Liver (tissue), 9 donors: ENCODE data around the gene TLL2. TPM values are rescaled to one million over a fixed set of nuclear protein-coding genes. Genes with fewer than 3 reads are reported as not detected.

Source experiments
- DNase-seq: peaks from one replicate; pipeline ENCODE4 v3.0.0-alpha.2; 2017; ENCODE audit warnings: low spot score
- H3K27ac ChIP-seq, 2 donors: one replicate each; pipeline ENCODE4 v1.7.0; 2013; ENCODE audit warnings: inconsistent platforms in 2 of 2, low read length in 2 of 2, control low read depth in 1 of 2, low read depth in 1 of 2, mild to moderate bottlenecking in 1 of 2
- H3K27me3 ChIP-seq, 4 donors: one replicate each; pipeline versions ENCODE4 v1.6.1 to v1.7.0; 2013; ENCODE audit warnings: low read length in 3 of 4, inconsistent platforms in 1 of 4, mild to moderate bottlenecking in 1 of 4, moderate library complexity in 1 of 4; ENCODE audit not compliant: control insufficient read depth in 4 of 4, insufficient read depth in 4 of 4
- H3K36me3 ChIP-seq, 4 donors: one replicate each; pipeline versions ENCODE4 v1.6.1 to v1.7.0; 2013; ENCODE audit warnings: low read length in 3 of 4, mild to moderate bottlenecking in 3 of 4, low read depth in 1 of 4, moderate library complexity in 1 of 4; ENCODE audit not compliant: control insufficient read depth in 4 of 4, insufficient read depth in 3 of 4
- H3K4me1 ChIP-seq, 4 donors: one replicate each; pipeline versions ENCODE4 v1.6.1 to v1.7.0; 2013; ENCODE audit warnings: low read length in 3 of 4, mild to moderate bottlenecking in 3 of 4, moderate library complexity in 1 of 4; ENCODE audit not compliant: control insufficient read depth in 4 of 4, insufficient read depth in 4 of 4
- H3K4me3 ChIP-seq, 3 donors: one replicate each; pipeline versions ENCODE4 v1.6.1 to v1.7.0; 2013; ENCODE audit warnings: low read length in 3 of 3, control low read depth in 1 of 3, low read depth in 1 of 3, mild to moderate bottlenecking in 1 of 3
- H3K9ac ChIP-seq, 2 donors: one replicate each; pipeline ENCODE4 v1.7.0; 2013; ENCODE audit warnings: low read length in 2 of 2, mild to moderate bottlenecking in 2 of 2, moderate library complexity in 2 of 2, control low read depth in 1 of 2, low read depth in 1 of 2
- H3K9me3 ChIP-seq, 4 donors: one replicate each; pipeline versions ENCODE4 v1.6.1 to v1.7.0; 2013; ENCODE audit warnings: low read length in 3 of 4; ENCODE audit not compliant: control insufficient read depth in 4 of 4
- FOXA1 ChIP-seq: IDR thresholded peaks from 2 replicates; pipeline ENCODE4 v1.6.1; 2016; ENCODE audit warnings: antibody characterized with exemption
- FOXA2 ChIP-seq: IDR thresholded peaks from 2 replicates; pipeline ENCODE4 v1.6.1; 2016; ENCODE audit warnings: antibody characterized with exemption
- HNF4A ChIP-seq, 2 donors: conservative IDR thresholded peaks; 2 replicates each; pipeline ENCODE4 v1.6.1; 2016; ENCODE audit warnings: antibody characterized with exemption in 2 of 2, mild to moderate bottlenecking in 2 of 2
- HNF4G ChIP-seq: IDR thresholded peaks from 2 replicates; pipeline ENCODE4 v1.6.1; 2016; ENCODE audit warnings: antibody characterized with exemption
- JUND ChIP-seq, 2 donors: IDR thresholded peaks; 2 replicates each; pipeline ENCODE4 v1.6.1; 2016; ENCODE audit warnings: antibody characterized with exemption in 2 of 2
- NR2F2 ChIP-seq: IDR thresholded peaks from 2 replicates; pipeline ENCODE4 v1.6.1; 2016; ENCODE audit warnings: antibody characterized with exemption
- RAD21 ChIP-seq, 2 donors: IDR thresholded peaks; 2 replicates each; pipeline ENCODE4 v1.6.1; 2016; ENCODE audit warnings: antibody characterized with exemption in 2 of 2, mild to moderate bottlenecking in 2 of 2
- SP1 ChIP-seq: IDR thresholded peaks from 2 replicates; pipeline ENCODE4 v1.6.1; 2018; ENCODE audit warnings: antibody characterized with exemption, mild to moderate bottlenecking
- TAF1 ChIP-seq: conservative IDR thresholded peaks from 2 replicates; pipeline ENCODE4 v1.6.1; 2016; ENCODE audit warnings: antibody characterized with exemption, mild to moderate bottlenecking
- WGBS: extraction: QIAGEN DNeasy Blood & Tissue Kit; methylation state at CpG from one replicate; pipeline ENCODE4 v1.1.7; 2013; 5-methylcytosine and 5-hydroxymethylcytosine counted together
- polyA plus RNA-seq, 2 donors: library from polyadenylated mRNA; stranded (reverse) in 1 of 2; unstranded in 1 of 2; fragments of 200-250 nt in 1 of 2; fragments of >200 nt in 1 of 2; fragmentation: Nextera tagmentation in 1 of 2; extraction: Ambion mirVana in 1 of 2; gene quantifications; one replicate each; pipeline versions ENCODE4 v1.2.1 to v1.2.3, GENCODE V29; 2013 to 2015
- total RNA-seq, 2 donors: library from RNA; depleted of rRNA; stranded (reverse); fragments of >200 nt; gene quantifications; one replicate each; pipeline ENCODE4 v1.2.3, GENCODE V29; 2014
- TF ChIP-seq, protein P1 (sequence below): IDR thresholded peaks from 2 replicates; pipeline ENCODE4 v1.6.1; 2016; ENCODE audit warnings: antibody characterized with exemption, mild to moderate bottlenecking
- TF ChIP-seq, protein P2 (sequence below): fragments of 150-350 bp; IDR thresholded peaks from 2 replicates; pipeline ENCODE4 v1.5.1; 2017; ENCODE audit warnings: improper control_type of control experiment, low read depth, low read length; ENCODE audit not compliant: missing input control
- TF ChIP-seq, protein P3 (sequence below): IDR thresholded peaks from 2 replicates; pipeline ENCODE4 v1.6.1; 2016; ENCODE audit warnings: antibody characterized with exemption
- donor health status: healthy.
- donor health status: healthy.
- donor health status: healthy.
- donor health status: healthy.
- donor health status: healthy.

Gene TLL2
- total and polyA plus RNA-seq, 4 donors = 0.06 to 0.19 (median 0.08) TPM; not detected in 1

DNA sequence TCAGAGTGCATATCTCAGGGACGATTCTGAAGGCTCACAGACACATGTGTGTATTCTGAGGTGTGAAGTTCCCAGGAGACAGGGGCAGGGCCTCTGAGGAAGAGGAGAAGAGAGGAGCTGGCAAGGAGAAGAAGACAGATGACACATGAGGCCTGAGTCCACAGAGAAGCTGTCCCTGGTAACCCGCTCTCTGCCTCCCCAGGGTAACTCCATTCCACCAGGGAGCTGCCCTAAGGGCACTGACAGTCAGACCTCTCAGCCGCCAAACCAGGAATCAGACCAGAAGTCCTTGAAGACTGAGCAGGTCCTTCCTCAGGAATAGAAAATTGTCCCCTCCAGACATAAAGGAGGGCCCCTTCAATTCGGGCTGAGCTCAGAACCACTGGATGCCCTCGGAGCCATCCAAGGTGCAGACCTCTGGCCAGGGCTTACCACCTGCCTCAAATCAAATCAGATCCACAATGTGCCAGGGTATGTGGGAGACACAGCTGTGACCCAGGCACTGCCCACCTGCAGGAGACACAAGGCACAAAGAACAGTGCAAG, 57.4 kb downstream of the TLL2 start:
- Histone ChIP-seq H3K36me3 (no peaks in the 10 kb centered on the region), H3K27me3 (no peaks in the 10 kb centered on the region), H3K9ac (no peak overlapping the region), H3K27ac (no peak overlapping the region), H3K9me3 (peaks cover 0 to 3% (median 0%) of the 10 kb centered on the region in 4 donors), H3K4me1 (no peaks in the 10 kb centered on the region), H3K4me3 (no peak overlapping the region)
- 82% methylated on average over 5 of the region's 5 CpGs for WGBS
- no peak for DNase-seq
- TF ChIP-seq SP1 (no peak), RAD21 (IDR thresholded peaks at IDR 0.05) (no peak), JUND (IDR thresholded peaks at IDR 0.05) (no peak), NR2F2 (no peak), HNF4A (conservative IDR thresholded peaks at IDR 0.05) (no peak)
- TF ChIP-seq, protein P1, sequence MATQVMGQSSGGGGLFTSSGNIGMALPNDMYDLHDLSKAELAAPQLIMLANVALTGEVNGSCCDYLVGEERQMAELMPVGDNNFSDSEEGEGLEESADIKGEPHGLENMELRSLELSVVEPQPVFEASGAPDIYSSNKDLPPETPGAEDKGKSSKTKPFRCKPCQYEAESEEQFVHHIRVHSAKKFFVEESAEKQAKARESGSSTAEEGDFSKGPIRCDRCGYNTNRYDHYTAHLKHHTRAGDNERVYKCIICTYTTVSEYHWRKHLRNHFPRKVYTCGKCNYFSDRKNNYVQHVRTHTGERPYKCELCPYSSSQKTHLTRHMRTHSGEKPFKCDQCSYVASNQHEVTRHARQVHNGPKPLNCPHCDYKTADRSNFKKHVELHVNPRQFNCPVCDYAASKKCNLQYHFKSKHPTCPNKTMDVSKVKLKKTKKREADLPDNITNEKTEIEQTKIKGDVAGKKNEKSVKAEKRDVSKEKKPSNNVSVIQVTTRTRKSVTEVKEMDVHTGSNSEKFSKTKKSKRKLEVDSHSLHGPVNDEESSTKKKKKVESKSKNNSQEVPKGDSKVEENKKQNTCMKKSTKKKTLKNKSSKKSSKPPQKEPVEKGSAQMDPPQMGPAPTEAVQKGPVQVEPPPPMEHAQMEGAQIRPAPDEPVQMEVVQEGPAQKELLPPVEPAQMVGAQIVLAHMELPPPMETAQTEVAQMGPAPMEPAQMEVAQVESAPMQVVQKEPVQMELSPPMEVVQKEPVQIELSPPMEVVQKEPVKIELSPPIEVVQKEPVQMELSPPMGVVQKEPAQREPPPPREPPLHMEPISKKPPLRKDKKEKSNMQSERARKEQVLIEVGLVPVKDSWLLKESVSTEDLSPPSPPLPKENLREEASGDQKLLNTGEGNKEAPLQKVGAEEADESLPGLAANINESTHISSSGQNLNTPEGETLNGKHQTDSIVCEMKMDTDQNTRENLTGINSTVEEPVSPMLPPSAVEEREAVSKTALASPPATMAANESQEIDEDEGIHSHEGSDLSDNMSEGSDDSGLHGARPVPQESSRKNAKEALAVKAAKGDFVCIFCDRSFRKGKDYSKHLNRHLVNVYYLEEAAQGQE = no peak

DNA sequence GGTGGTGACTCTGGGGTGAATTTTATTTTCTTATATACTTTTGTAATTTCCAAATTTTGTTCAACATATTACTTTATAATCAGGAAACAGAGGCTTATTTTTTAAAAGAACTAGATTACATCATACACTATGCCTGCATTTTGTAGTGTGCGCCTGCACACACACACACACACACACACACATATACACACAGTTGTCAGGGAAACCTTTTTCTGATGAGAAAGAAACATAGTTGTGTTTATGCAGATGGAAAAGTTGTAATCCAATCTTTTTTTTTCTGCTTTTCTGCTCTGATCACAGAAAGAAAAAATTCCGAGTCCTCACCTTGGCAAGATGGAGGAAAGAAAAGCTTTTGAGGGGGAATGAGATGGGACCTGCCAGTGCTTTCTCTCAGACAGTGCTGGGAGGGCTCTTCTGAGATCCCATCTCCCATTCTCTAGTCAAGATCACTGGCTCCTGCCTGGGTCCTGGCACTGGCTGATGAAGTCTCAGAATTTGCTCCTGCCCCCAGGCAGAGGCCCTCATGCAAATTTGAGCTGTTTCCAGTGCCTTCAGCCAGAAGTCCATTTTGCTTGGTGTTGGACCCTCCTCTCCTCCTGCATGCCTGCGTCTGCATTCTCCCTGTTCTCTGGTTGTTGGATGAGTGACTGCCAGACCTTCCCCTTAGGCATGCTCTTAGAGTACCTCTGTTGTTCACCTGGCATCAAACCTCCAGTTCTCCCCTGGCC, 59.7 kb downstream of the TLL2 start:
- 87% methylated on average over 3 of the region's 3 CpGs for WGBS
- Histone ChIP-seq H3K9me3 (no peaks in the 10 kb centered on the region), H3K9ac (no peak overlapping the region), H3K27me3 (no peaks in the 10 kb centered on the region), H3K27ac (no peak overlapping the region), H3K36me3 (no peaks in the 10 kb centered on the region), H3K4me1 (no peaks in the 10 kb centered on the region), H3K4me3 (no peak overlapping the region)
- DNase-seq = no peak
- no peak for TF ChIP-seq TAF1
- TF ChIP-seq, protein P2, sequence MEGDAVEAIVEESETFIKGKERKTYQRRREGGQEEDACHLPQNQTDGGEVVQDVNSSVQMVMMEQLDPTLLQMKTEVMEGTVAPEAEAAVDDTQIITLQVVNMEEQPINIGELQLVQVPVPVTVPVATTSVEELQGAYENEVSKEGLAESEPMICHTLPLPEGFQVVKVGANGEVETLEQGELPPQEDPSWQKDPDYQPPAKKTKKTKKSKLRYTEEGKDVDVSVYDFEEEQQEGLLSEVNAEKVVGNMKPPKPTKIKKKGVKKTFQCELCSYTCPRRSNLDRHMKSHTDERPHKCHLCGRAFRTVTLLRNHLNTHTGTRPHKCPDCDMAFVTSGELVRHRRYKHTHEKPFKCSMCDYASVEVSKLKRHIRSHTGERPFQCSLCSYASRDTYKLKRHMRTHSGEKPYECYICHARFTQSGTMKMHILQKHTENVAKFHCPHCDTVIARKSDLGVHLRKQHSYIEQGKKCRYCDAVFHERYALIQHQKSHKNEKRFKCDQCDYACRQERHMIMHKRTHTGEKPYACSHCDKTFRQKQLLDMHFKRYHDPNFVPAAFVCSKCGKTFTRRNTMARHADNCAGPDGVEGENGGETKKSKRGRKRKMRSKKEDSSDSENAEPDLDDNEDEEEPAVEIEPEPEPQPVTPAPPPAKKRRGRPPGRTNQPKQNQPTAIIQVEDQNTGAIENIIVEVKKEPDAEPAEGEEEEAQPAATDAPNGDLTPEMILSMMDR = no peak
- TF ChIP-seq, protein P3, sequence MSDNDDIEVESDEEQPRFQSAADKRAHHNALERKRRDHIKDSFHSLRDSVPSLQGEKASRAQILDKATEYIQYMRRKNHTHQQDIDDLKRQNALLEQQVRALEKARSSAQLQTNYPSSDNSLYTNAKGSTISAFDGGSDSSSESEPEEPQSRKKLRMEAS = no peak
- TF ChIP-seq FOXA2 = no peak
- no peak for TF ChIP-seq NR2F2
- TF ChIP-seq FOXA1 = no peak
- TF ChIP-seq SP1 = no peak
- no peak for TF ChIP-seq RAD21 (IDR thresholded peaks at IDR 0.05)
- TF ChIP-seq HNF4G = no peak
